CD4-positive, alpha-beta T cell treated with Interleukin-21 for 1 hour (primary cell): ENCODE data around the gene PTCHD1.

Experiments used
- DNase-seq: peaks from one replicate; pipeline ENCODE4 v3.0.0-alpha.2; 2020

The PTCHD1 gene

DNA sequence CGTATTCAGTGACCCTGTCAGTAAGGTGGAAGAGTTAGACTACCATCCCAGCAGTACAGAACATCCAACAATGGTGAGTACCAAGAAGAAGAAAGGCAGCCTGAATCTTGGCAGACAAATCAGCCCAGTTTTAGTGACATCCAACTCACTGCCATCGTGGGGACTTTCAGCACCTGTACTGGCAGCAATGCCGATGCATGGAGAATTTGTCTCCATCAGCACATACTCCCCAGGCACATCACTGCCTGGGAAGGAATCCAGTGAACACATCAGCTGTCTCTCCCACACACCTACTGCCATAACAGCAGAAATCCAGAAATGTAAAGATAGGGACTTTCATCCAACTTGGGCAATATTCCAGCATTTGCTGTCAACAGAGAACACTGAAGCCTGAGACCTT lies 29.8 kb downstream of the PTCHD1 start:
- no peak for DNase-seq

DNA sequence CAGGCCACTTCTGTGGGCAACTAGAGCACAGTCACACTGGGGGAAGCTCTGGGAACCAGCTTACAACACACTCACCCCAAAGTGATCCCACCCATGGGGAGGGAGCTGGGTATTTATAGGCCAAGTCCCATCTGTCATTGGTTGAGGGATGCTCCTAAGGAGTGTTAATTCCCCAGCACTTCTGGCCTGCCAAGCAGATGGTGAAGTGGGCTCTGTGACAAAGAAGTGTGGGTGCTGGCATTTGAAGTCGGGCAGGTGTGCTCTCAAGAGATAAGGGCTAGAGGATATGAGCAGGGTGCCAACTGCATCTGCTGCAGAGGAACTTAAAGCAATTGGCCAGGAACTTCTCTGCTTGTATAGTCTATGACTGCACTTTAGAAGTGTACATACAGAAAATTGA lies 30.9 kb downstream of the PTCHD1 start:
- DNase-seq: no peak

DNA sequence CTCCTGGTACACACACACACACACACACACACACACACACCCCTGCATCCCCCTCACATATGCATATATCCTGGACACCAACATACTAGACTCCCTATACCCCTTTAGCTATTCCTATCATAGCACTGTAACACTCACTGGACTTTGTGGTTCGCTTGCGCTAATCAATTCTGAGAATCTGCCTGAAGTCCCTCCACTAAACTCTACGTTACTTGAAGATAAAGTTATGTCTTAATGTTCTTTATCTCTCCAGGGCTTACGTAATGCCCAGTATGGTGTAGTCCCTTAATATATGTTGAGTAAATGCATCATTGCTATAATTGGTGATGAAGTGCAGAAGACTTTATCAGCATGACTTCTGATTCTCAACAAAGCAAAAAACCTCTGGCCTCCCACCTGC lies 32.3 kb downstream of the PTCHD1 start:
- DNase-seq: no peak

DNA sequence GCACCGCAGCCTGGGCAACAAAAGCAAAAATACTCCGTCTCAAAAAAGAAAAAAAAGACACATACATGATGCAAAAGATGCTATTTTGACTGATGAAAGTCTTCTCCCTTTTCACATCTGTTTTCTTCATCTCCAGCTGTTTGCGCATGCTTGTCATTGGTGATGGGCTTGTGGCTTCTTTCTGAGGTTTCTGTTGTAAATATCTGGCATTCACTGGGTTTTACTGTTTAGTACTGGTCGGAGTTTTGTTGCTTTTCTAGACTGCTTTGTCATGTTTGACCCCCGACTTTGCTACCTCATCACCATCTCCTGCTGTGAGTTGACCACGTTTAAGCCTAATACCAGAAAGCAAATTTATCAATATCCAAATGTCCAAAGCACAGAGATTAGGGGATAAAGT lies 34.4 kb downstream of the PTCHD1 start:
- no peak for DNase-seq

DNA sequence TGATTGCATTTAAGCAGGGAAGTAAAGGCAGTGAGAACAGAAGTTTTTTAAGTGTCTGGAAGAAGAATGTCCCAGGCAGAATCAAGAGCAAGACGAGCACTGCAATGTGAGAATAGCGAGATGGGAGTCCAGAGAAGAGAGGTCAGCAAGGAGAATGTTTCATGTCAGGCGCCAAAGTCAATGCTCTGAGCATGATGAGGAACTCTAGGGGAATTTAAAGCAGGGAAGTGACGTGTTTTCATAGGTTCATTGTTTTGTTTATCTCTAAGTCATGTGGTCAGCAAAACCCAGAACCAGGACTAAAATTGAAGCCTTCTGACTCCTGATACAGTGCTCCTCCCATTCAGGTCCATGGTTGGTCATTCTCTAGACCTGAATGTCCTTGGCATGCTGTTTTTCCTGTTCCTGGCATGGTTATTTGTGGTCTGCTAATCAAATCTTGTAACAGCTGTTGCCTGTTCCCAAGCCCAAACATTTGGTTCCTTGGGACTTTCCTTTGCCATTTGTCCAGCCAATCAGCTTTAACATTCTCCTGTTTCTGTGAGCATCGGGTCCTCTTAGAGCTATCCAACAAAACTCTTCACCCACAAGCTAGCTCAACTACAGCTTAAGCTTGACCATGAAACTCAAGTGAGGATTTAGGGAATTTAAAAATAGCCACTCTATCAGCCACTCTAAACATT lies 37.7 kb downstream of the PTCHD1 start:
- no peak for DNase-seq

DNA sequence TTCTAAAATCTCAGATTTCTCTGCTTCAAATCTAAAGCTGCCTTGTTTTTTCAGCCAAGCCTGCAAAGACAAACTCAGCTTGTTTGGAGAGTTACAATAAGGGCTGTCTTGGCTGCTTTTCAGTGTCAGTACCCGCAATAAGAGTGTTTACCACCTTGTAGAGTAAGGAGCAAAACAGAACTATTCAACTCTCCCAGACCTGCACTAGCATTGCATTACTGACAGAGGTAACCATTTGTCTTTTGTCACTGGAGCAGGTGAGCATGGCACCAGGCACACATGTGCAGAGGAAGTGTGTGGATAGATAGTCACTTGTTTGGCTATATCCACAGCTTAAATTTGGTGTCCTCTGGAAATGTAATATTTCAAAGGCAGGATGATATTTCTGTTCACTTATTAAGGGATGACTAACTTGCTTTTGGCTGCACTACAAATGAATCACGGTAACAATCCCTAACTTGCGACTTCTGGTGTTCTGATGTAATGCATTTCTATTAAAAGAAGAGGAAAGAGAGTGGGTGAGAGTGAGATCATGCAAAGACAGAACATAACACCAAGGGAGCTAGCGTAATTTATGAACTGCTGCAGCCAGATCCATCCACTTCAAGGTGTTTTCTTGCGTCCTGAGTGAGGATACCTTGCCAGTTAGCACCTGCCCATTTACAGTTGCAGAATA lies 38.6 kb downstream of the PTCHD1 start:
- DNase-seq: no peak

DNA sequence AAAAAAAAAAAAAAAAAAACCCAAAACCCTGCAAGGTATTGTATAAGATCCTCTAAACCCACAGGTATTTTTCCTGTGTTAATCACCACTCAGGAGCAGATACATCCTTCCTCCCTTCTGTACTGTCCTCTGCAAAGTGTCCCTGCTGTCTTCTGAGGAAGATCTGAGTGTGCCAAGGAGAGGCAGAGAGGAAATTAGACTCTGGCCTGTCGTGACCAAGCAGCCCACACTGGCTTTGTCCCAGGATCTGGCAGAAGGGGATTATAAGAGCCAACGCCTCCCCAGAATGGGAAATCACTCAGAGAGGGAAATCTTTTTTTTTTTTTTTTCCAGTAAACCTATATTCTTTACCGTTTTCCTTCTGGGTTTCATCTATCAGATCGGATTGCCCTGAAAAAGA lies 39.6 kb downstream of the PTCHD1 start:
- no peak for DNase-seq

DNA sequence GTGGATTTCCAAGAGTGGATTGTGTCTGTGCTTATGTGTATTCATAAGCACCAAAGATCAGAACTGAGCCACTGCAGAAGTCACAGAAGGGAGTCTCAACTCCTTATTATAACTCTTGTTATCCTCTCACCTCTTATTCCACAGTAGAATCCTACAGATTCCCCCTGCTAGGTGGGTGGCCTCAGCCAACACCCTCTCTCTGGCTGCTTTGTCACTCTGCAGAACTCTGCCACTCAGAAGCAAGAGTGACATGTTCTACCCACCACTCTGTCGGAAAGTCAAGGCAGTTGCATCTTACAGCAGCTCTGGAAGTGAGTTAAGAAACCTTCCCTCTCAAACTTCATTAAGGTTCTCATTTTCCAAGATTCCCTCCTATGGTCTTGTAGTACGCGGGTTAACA lies 41.9 kb downstream of the PTCHD1 start:
- no peak for DNase-seq

DNA sequence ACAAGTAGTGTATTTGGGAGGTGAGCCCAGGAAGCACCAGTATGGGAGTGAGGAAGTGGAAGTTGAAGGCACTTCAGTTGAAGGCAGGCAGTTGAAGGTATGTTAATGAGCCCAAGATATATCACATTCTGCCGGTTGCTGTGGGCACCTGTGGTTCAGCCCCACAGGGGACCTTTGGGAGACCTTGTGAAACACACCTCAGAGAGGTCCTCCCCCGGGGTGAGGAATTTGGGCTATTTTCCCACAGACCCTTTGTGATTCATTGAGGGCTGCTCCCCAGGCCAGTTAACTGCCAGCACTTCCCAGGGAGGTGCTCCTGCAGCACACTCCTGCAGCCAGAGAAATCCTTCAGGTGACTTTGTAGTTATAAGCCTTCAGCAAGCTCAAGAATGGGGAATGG lies 45.9 kb downstream of the PTCHD1 start:
- DNase-seq: no peak

DNA sequence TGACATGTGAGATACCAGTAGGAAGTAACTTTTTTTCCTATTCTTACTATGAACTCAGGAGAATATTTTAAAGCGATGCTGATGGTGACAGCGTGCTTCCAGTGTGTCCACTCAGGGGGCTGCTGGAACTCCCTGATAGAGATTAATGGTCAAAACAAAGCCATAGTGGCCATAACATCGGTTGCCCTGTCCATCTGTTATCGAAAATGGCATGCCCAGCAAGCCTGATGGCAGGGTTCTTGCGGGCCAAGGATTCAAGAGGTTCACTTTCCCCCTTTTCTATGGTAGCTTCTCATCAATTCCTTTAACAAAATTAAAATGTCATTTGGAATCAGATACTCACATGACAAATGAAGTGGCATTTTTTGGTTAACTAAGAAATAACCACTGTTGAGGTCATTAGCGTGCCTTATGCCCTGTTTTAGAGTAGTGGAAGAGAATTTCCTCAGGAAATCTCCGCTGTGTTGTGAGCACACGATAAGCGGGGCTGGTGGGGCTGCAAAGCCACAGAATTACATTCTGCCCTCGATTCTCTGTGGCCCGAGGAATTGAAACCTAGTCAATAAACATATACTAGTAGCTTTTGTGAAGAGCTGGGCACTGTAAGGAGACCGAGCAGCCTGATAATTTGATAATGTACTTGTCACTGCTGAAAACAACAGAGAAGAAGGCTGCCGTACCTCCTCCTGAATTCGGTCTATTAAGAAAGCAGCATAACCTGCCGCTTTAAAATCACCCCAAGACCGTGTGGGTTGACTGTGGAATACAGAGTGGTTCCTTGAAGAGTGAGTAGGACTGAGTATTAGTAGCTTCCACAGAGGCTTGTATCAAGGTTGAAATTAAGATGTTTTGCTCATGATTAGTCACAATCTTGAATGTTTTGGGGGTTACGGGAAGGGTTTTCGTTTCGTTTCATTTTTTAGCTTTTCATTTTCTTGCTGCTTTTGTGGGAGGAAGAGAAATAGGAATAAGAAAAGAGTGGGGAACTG lies 46.7 kb downstream of the PTCHD1 start:
- no peak for DNase-seq

DNA sequence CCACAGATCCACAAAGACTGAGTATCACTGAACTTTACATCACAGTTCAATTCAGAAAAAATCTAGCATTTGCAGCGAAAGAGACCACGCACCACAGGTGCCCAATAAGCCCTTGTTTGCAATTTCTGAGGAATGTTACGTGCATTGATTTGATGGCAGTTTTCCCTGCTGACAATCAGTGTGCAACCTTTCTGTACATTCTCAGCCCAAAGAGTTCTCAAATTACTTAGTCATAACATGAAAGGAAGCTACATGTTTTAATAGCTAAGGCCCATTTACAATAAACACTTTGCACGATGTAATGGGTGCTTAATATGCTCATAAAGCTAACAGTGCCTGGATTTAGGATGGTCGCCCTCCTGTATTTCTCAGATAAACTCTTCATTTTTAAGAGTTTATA lies 47.9 kb downstream of the PTCHD1 start:
- no peak for DNase-seq

DNA sequence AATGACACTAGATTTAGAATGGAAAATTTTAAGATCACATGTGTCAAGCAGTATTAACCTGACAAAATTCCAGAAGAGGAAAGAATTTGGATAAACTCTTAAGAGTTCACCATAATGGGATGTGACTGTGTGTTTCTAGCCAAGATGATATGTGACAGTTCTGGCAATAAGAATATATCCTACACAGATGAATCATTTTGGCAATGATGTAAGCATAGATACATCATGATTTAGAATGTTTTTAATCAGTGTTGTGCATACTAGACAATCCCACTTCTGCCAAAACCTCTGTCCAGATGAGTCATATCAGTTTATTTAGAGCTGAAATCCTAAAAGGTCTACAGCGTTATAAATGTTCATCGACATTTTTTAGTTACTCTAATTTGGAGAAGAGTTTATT lies 48.8 kb downstream of the PTCHD1 start:
- DNase-seq: no peak

DNA sequence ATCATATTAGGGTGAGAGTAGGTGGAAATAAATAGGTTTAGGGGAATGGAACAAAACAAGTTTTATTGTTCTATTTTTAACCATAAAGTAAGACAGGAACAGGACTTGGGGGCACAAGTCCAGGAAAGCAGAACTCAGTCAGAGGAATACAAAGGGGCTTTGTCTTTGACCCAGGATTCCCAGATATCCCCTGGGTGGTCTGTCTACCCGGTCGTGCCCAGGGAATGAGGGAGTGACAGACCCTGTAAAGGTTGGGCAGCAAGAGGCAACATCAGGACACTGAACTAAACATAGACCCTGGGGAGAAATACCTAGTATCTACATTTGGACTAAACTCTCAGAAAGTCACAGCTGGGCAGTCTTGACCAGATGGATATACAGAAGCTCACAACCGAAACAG lies 50.6 kb downstream of the PTCHD1 start:
- no peak for DNase-seq

DNA sequence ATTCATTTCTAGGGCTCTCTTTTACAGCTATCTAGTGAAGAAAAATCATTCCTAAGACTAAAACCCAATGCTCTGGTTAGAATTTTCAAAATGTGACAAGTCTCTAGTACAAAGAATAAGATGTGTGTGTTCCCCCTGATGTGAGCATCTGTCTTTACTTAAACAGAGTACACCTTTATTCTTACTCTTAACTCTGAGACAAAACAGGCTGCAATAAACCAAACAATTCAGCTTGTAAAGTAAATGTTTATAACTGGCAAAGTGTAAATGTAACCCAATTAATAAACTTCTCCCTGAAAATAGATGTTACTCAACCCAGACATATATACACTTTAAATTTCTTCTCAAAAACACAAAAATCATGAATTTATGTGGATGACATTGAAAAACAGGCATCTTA lies 51.6 kb downstream of the PTCHD1 start:
- DNase-seq: no peak

DNA sequence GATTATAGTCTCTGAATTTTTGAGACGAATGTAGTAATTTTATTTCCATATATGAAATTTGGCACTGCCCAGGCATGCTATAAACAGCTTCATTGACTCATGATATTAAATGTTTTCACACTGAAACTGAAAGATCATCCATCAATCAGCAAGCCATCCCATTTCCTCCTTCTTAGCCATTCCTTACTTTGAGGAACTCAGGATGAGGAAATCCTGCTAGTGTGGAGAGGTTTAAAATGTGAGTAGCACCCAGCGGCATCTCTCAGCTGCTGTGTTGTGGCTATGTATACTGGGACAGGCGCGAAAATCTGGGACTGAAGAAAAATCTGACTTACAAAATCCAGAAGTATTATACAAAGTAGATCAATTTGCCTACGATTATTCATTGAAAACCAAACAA lies 52.1 kb downstream of the PTCHD1 start:
- DNase-seq: no peak

DNA sequence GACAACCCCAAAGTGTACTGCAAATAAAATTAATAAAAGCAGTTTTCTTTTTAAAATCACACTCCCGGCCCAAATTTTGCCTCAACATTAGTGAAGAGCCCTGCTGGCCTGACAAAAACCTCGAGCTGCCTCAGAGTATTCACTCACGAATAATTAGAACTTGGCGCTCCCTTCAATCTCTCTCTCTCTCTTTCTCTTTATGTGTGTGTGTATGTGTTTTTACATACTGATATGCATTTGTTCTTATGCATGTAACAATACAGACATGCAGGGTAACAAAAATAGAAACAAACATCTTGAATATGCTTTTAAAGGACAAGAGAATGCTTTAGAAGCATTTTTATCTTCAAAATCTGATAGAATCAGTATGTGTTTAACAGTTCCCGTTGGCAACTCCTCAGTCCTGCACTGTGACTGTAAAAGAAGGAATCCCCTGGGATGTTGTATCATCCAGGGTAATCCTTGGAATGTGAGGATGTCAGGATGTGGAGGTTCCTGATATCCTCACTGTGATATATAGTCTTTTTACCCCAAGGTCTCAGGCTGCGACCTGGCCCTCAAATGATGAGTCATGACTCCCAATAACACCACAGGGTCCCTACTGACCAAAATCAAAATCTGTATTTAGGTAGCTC lies 53.0 kb downstream of the PTCHD1 start:
- DNase-seq: no peak

DNA sequence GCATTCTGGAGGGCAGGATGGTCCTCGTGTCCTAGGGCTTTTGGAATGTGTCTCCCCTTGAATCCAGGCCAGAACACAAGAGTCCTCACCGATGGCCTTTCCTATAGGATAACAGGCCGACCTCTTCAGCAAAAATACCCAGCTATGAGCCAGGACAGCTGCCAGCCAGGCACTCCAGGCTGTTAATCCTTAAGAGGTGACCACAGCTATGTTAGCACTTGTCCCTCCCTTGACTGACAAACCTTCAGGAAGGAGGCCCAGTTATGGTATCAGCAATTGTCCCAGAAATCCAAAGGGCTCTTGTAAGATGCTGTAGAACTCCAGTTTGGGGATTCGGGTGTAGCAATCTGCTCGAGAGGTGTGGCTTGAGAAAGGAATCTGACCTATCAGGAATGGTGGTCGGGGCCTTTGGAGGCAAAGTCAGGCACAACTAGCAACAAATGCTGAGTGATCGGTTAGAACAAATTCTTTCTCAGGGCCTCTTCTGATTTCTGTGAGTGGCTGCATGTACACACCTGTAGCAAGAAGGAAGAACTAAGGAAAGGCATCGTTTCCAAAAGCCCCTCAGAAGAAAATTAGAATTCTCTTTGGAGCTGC lies 54.6 kb downstream of the PTCHD1 start:
- no peak for DNase-seq

DNA sequence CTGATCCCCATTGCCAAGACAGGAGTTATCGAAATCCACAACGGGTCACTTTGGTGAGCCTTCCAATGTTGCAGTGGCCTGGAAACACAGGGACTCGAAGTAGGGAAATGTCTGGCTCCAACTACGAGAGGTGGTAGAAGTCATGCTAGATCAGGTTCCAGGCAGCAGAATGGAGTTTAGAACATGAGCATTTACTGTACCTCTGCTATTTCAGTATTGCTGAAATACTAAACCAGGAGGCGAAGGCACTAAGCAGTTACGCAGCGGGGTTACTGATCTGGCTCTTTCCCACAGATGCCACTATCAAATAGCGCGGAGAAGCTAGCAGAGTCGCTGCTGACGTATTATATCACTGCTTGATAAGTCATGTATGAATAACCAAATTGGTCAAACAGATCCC lies 56.3 kb downstream of the PTCHD1 start:
- DNase-seq: no peak

DNA sequence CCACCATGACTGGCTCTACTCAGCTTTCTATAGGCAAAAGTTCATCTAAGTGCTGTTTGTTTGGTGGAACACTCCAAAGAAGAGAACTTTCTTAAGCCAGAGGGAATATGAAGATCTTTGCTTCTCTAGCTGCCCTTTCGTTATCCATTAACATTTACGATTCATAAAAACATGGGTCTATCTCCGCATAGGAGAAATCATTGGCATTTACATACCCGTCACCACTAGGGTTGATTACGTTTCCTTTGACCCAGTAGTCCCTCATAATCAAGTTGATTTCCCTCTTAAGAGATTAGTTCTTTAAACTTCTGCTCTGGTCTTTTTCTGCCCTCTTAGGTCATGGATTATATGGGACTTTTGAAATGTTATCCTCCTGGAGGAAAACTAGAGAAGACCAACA lies 57.5 kb downstream of the PTCHD1 start:
- no peak for DNase-seq

DNA sequence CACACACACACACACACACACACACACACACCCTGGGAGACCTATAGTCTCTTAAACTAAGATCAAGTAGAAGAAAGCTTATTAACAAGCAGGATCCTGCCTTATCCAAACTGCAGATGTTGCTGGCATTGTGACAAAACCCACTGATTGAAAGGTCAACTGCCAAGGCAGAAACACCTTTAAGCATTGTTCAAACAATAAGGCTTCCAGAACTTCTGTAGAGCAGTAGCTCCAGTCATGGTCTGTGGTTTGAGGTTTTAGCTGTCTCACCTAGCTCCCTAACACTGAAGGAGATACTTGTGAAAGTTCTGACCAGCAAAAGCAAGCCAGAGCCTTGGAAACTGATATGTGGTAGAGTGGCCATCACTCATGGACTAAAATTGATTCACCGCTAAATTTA lies 59.8 kb downstream of the PTCHD1 start:
- DNase-seq: no peak

DNA sequence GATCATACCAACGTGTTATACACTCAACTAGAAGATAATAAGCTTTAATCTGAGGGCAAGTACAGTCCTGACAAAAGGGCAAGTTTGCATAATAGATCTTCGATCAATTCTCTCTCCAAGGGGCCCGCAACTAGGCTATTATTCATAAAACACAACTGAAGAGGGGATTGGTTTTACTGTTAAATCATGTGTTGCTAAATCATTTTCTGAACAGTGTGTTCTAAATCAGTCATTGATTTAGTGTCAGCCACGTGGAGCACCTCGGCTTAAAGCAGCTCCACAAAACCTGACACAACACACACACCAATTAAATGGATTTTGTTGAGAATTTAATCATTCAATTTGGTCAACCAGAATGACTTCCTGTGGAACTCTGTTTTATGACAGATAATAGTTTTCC lies 61.6 kb downstream of the PTCHD1 start:
- DNase-seq: no peak

DNA sequence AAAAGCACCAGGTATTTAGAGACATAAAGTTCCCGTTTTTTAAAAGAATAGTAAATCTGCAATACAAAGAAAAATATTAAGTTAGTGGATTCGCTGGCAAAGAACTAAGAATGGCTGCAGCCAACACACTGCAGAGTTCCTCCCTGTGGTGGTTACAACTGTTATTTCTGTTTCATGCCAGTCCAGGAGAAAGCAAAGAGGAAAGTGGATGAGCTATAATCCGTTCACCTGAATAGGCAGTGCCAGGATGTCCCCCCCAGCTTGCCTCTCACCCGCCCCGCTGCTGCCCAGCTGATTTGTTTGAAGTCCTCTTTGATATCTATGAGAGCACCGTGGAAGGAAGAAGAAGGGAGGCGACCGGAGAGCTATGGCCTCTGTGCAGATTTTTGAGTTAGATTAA lies 63.9 kb downstream of the PTCHD1 start:
- no peak for DNase-seq

DNA sequence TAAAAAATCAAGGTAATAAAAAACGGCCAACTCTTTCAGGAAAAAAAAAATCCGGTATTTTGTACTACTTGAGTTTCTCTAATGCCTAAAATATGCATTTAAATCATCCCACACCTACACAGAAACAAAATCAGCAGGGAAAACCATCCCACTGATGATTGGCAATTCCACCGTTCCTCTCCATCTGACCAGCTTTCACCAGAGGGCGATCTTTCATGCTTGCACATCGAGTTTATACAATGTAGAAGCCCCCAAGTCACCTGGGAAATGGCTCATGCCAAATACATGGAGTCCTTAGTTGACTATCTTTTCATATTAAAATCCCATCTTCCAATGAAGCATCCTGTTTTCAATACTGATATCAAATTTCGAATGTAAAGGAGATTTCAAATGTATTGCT lies 69.2 kb downstream of the PTCHD1 start:
- DNase-seq: no peak
